IMR-90 (cell line): ENCODE measurements around the gene SCAND1. TPM values are rescaled to one million over a fixed set of nuclear protein-coding genes. Genes with fewer than 3 reads are reported as not detected.

Source experiments
- ATAC-seq: fragments of 200-7000 bp; cut with Tn5 transposase; 2 replicates; pipeline ENCODE4 v1.9.1; 2020; ENCODE audit warnings: low read depth, mild to moderate bottlenecking, moderate library complexity
- BruUV-seq: library from RNA; stranded (reverse); fragments of 400-500 nt; replicated peaks from 2 replicates; lab custom pipeline; 2021; lab: Mats Ljungman, UMichigan
- CTCF ChIA-PET: fragments of 300-600 bp; formaldehyde crosslinking; extraction: SDS; loops from one replicate; lab custom pipeline; 2021; ENCODE audit warnings: antibody characterized with exemption; lab: Yijun Ruan, JAX
- POLR2A ChIA-PET: fragments of 300-600 bp; sonication (Branson Sonifier 250); formaldehyde crosslinking; loops from one replicate; lab custom pipeline; 2022; ENCODE audit warnings: antibody characterized with exemption; ENCODE audit not compliant: unreplicated experiment; lab: Charles Lee
- DNase-seq: peaks from one replicate; pipeline ENCODE4 v3.0.0; 2013
- H2AFZ ChIP-seq: replicated peaks from 2 replicates; pipeline ENCODE3; 2013; ENCODE audit warnings: low read length, mild to moderate bottlenecking; ENCODE audit not compliant: poor library complexity
- H2AK5ac ChIP-seq: 2 replicates; pipeline ENCODE4 v1.6.1; 2013; ENCODE audit warnings: low read depth, low read length, inconsistent platforms
- H2AK9ac ChIP-seq: replicated peaks from 2 replicates; pipeline ENCODE3; 2013; ENCODE audit warnings: mild to moderate bottlenecking, low read depth, low read length, moderate library complexity; ENCODE audit not compliant: poor library complexity
- H2BK120ac ChIP-seq: 2 replicates; pipeline ENCODE4 v1.6.1; 2013; ENCODE audit warnings: low read depth, low read length, inconsistent platforms
- H2BK15ac ChIP-seq: 3 replicates; pipeline ENCODE4 v1.6.1; 2013; ENCODE audit warnings: low read depth, low read length, inconsistent platforms
- H2BK20ac ChIP-seq: 2 replicates; pipeline ENCODE4 v1.6.1; 2013; ENCODE audit warnings: low read depth, mild to moderate bottlenecking, inconsistent platforms, low read length, moderate library complexity
- H2BK5ac ChIP-seq: 2 replicates; pipeline ENCODE4 v1.6.1; 2013; ENCODE audit warnings: mild to moderate bottlenecking, low read depth, low read length, inconsistent platforms; ENCODE audit not compliant: poor library complexity, severe bottlenecking
- H3K14ac ChIP-seq: replicated peaks from 2 replicates; pipeline ENCODE4 v1.6.1; 2013; ENCODE audit warnings: low read depth, low read length, inconsistent platforms
- H3K18ac ChIP-seq: 2 replicates; pipeline ENCODE4 v1.6.1; 2013; ENCODE audit warnings: low read depth, low read length, control low read depth
- H3K23ac ChIP-seq: 2 replicates; pipeline ENCODE4 v1.6.1; 2013; ENCODE audit warnings: low read depth, low read length, inconsistent platforms
- H3K27ac ChIP-seq: 2 replicates; pipeline ENCODE4 v1.5.1; 2013; ENCODE audit warnings: mild to moderate bottlenecking, control low read depth, low read length; ENCODE audit not compliant: insufficient read depth
- H3K27me3 ChIP-seq: 2 replicates; pipeline ENCODE4 v1.6.1; 2013; ENCODE audit warnings: low read length; ENCODE audit not compliant: control insufficient read depth, insufficient read depth
- H3K36me3 ChIP-seq: 2 replicates; pipeline ENCODE4 v1.6.1; 2013; ENCODE audit warnings: low read length, mixed read lengths; ENCODE audit not compliant: control insufficient read depth, insufficient read depth
- H3K4ac ChIP-seq: 2 replicates; pipeline ENCODE4 v1.6.1; 2013; ENCODE audit warnings: low read depth, low read length, inconsistent platforms
- H3K4me1 ChIP-seq: 2 replicates; pipeline ENCODE4 v1.6.1; 2013; ENCODE audit warnings: low read length, mixed read lengths; ENCODE audit not compliant: control insufficient read depth, insufficient read depth
- H3K4me2 ChIP-seq: 2 replicates; pipeline ENCODE4 v1.6.1; 2013; ENCODE audit warnings: low read depth, mild to moderate bottlenecking, control low read depth, low read length, moderate library complexity
- H3K4me3 ChIP-seq: 2 replicates; pipeline ENCODE4 v1.5.1; 2013; ENCODE audit warnings: low read depth, mild to moderate bottlenecking, control low read depth, low read length, moderate library complexity; ENCODE audit not compliant: insufficient read depth
- H3K56ac ChIP-seq: 2 replicates; pipeline ENCODE4 v1.6.1; 2013; ENCODE audit warnings: low read length, inconsistent platforms; ENCODE audit not compliant: insufficient read depth; ENCODE audit errors: extremely low read depth
- H3K79me1 ChIP-seq, 2 experiments: 2 replicates each; pipeline ENCODE4 v1.6.1; 2013; ENCODE audit warnings: low read length in 2 of 2, inconsistent platforms in 1 of 2, low read depth in 1 of 2
- H3K9ac ChIP-seq: 2 replicates; pipeline ENCODE4 v1.6.1; 2013; ENCODE audit warnings: low read depth, low read length, control low read depth
- H3K9me1 ChIP-seq: 2 replicates; pipeline ENCODE4 v1.6.1; 2013; ENCODE audit warnings: low read length, inconsistent platforms; ENCODE audit not compliant: insufficient read depth
- H3K9me3 ChIP-seq: 2 replicates; pipeline ENCODE4 v1.6.1; 2013; ENCODE audit warnings: low read length; ENCODE audit not compliant: control insufficient read depth, insufficient read depth
- H4K20me1 ChIP-seq: 2 replicates; pipeline ENCODE4 v1.6.1; 2013; ENCODE audit warnings: low read length, inconsistent platforms; ENCODE audit not compliant: insufficient read depth
- H4K5ac ChIP-seq: 2 replicates; pipeline ENCODE4 v1.6.1; 2013; ENCODE audit warnings: mild to moderate bottlenecking, low read depth, low read length, control low read depth
- H4K8ac ChIP-seq, 2 experiments: 2 replicates each; pipeline ENCODE4 v1.6.1; 2013; ENCODE audit warnings: low read depth in 2 of 2, low read length in 2 of 2, control low read depth in 1 of 2, inconsistent platforms in 1 of 2
- H4K91ac ChIP-seq: 2 replicates; pipeline ENCODE4 v1.6.1; 2013; ENCODE audit warnings: low read depth, low read length, inconsistent platforms; ENCODE audit not compliant: insufficient read depth
- BHLHE40 ChIP-seq: fragments of 150-350 bp; IDR thresholded peaks from 2 replicates; pipeline ENCODE4 v1.6.1; 2016; ENCODE audit warnings: mild to moderate bottlenecking, low read depth, low read length
- CEBPB ChIP-seq: IDR thresholded peaks from 2 replicates; pipeline ENCODE4 v1.6.1; 2012; ENCODE audit warnings: low read depth, low read length, improper control_type of control experiment
- CHD1 ChIP-seq: IDR thresholded peaks from 2 replicates; pipeline ENCODE4 v1.6.1; 2012; ENCODE audit warnings: low read depth, low read length, improper control_type of control experiment
- FOS ChIP-seq: fragments of 150-350 bp; IDR thresholded peaks from 2 replicates; pipeline ENCODE4 v1.6.1; 2016; ENCODE audit warnings: low read depth, low read length
- MAFK ChIP-seq: IDR thresholded peaks from 2 replicates; pipeline ENCODE4 v1.6.1; 2012; ENCODE audit warnings: low read depth, low read length, improper control_type of control experiment
- MAZ ChIP-seq: IDR thresholded peaks from 2 replicates; pipeline ENCODE4 v1.6.1; 2012; ENCODE audit warnings: low read depth, mild to moderate bottlenecking, low read length, improper control_type of control experiment, moderate library complexity, borderline replicate concordance
- MXI1 ChIP-seq: IDR thresholded peaks from 2 replicates; pipeline ENCODE4 v1.6.1; 2012; ENCODE audit warnings: low read depth, mild to moderate bottlenecking, low read length, moderate library complexity, borderline replicate concordance
- NFE2L2 ChIP-seq: fragments of 150-350 bp; IDR thresholded peaks from 2 replicates; pipeline ENCODE4 v1.6.1; 2016; ENCODE audit warnings: low read depth, mild to moderate bottlenecking, low read length
- POLR2A ChIP-seq: IDR thresholded peaks from 2 replicates; pipeline ENCODE4 v1.6.1; 2012; ENCODE audit warnings: mild to moderate bottlenecking, low read depth, low read length
- RAD21 ChIP-seq: IDR thresholded peaks from 2 replicates; pipeline ENCODE4 v1.6.1; 2012; ENCODE audit warnings: low read length, improper control_type of control experiment
- RCOR1 ChIP-seq: IDR thresholded peaks from 2 replicates; pipeline ENCODE4 v1.6.1; 2012; ENCODE audit warnings: mild to moderate bottlenecking, low read length, improper control_type of control experiment; ENCODE audit not compliant: insufficient replicate concordance
- RFX5 ChIP-seq: IDR thresholded peaks from 2 replicates; pipeline ENCODE4 v1.8.0; 2012; ENCODE audit warnings: low read depth, mild to moderate bottlenecking, low read length, moderate library complexity
- SMC3 ChIP-seq: fragments of 150-350 bp; IDR thresholded peaks from 2 replicates; pipeline ENCODE4 v1.6.1; 2016; ENCODE audit warnings: low read depth, mild to moderate bottlenecking, antibody characterized with exemption, low read length, moderate library complexity
- USF2 ChIP-seq: fragments of 150-350 bp; IDR thresholded peaks from 2 replicates; pipeline ENCODE4 v1.6.1; 2017; ENCODE audit warnings: mild to moderate bottlenecking, antibody characterized with exemption, low read length, low read depth
- WGBS, 2 experiments: methylation state at CpG; one replicate each; pipeline versions ENCODE4 v1.1.5 to v1.1.7; 2013; ENCODE audit warnings: missing lambda C conversion rate in 2 of 2; ENCODE audit not compliant: insufficient read length in 1 of 2; ENCODE audit errors: extremely low coverage in 2 of 2; 5-methylcytosine and 5-hydroxymethylcytosine counted together
- dilution Hi-C: fragments of 300-500 bp; cut with HindIII; formaldehyde crosslinking; loops from one replicate; pipeline ENCODE4 v1.14.3; 2018; ENCODE audit warnings: low sequenced_read_pairs; ENCODE audit not compliant: unreplicated experiment
- in situ Hi-C: fragments of 300-500 bp; cut with MboI; formaldehyde crosslinking; loops from 3 replicates; pipeline ENCODE4 v1.14.3; 2019; ENCODE audit warnings: low sequenced_read_pairs, inconsistent platforms, mixed read lengths
- intact Hi-C: fragments of 100-400 bp; cut with micrococcal nuclease; formaldehyde crosslinking; loops from 2 replicates; pipeline ENCODE4 v1.10.0; 2022
- polyA plus RNA-seq, 3 experiments: library from polyadenylated mRNA; depleted of rRNA; stranded (reverse); fragments of >200 nt; gene quantifications; 2 replicates each; pipeline ENCODE4 v1.2.3, GENCODE V29; 2012; ENCODE audit warnings: low replicate concordance in 1 of 3
- total RNA-seq: library from RNA; depleted of rRNA; stranded (reverse); fragments of >200 nt; gene quantifications from 2 replicates; pipeline ENCODE4 v1.2.3, GENCODE V29; 2012
- TF ChIP-seq, protein P1 (sequence below): fragments of 150-350 bp; IDR thresholded peaks from 2 replicates; pipeline ENCODE4 v1.6.1; 2016; ENCODE audit warnings: low read depth, mild to moderate bottlenecking, low read length, moderate library complexity, borderline replicate concordance
- TF ChIP-seq, protein P2 (sequence below): conservative IDR thresholded peaks from 2 replicates; pipeline ENCODE4 v1.5.1; 2012; ENCODE audit warnings: mild to moderate bottlenecking, low read depth, low read length, improper control_type of control experiment

SCAND1 gene
- total and polyA plus RNA-seq, 2 of the 4 experiments (the other 2 are of a cell fraction): 7.5 to 26.8 TPM

DNA sequence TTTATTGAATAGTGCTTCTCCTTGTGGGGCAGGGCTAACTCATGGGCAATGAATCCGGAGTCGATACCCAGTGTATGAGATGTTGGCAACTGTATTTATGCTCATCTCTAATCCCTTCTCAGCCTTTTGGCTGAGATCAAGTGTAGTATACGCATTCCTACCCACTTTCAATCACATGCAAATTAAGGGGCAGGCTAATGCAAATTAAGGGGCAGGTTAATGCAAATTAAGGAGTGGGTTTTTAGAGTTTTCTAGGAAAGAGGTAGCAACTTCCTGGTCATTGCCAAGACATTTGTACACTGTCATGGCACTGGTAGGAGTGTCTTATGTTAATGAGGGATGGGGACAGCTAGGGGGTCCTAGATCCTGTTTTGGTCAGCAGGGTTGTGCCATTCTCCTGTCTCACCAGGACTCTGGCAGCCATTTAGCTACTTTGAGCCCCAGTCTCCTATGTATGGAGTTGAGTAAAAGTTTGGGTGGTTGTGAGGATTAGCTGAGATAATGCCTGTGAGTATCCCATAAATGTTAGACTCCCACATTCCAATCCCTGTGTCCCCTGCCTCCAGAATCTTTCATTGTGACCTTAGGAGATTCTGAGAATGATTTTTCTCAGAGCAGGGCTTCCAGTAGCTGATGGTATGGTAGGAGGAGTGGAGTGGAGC, 13.8 kb upstream of the SCAND1 start, which contains the start of gene CNBD2:
CNBD2 (plus strand) TSS at position 612 of the 662 bp plus-strand sequence. CDS start 173 bp downstream, outside the sequence.
- Histone ChIP-seq H3K79me1 (no peaks in the 10 kb centered on the region), H3K27me3 (peaks cover 10% of the 10 kb centered on the region), H4K5ac (no peak within 1 kb of the TSS), H3K9me1 (no peaks in the 10 kb centered on the region; the same call in 1 of the 2 replicates), H2BK5ac (no peak within 1 kb of the TSS), H3K9me3 (peaks cover 5% of the 10 kb centered on the region; the same call in 1 of the 2 replicates), H3K56ac (no peak within 1 kb of the TSS), H3K14ac (no peak within 1 kb of the TSS), H3K18ac (no peak within 1 kb of the TSS), H3K9ac (no peak within 1 kb of the TSS), H3K27ac (no peak within 1 kb of the TSS), H2AK9ac (no peak within 1 kb of the TSS), H3K23ac (no peak within 1 kb of the TSS), H4K91ac (no peak within 1 kb of the TSS), H2BK20ac (no peak within 1 kb of the TSS), H3K4ac (no peak within 1 kb of the TSS), H2BK120ac (no peak within 1 kb of the TSS), H2AK5ac (no peak within 1 kb of the TSS), H4K8ac (no peak within 1 kb of the TSS), H4K20me1 (no peaks in the 10 kb centered on the region), H3K4me3 (no peak within 1 kb of the TSS), H3K36me3 (no peaks in the 10 kb centered on the region), H2AFZ (no peak within 1 kb of the TSS), H2BK15ac (no peak within 1 kb of the TSS), H3K4me1 (no peaks in the 10 kb centered on the region), H3K4me2 (no peak within 1 kb of the TSS)
- DNase-seq (no peak), ATAC-seq (no peak)
- intact Hi-C loops: no loop called here
- no CpG with 5 or more reads among the region's 3 CpGs for WGBS, 2 experiments
- dilution Hi-C loops: no loop called here
- ChIA-PET POLR2A (no interaction called here), CTCF (interaction anchor here (1.0 to 2.1 kb wide), 2 partner anchors 13 to 171 kb away, joined by 3 to 11 read pairs; partner anchors contain the start of gene SCAND1)
- in situ Hi-C loops: no loop called here
- TF ChIP-seq MXI1 (no peak), RAD21 (no peak), RFX5 (no peak), MAFK (no peak), USF2 (no peak), BHLHE40 (no peak), CHD1 (no peak), NFE2L2 (no peak), POLR2A (no peak), SMC3 (no peak), MAZ (no peak), FOS (no peak), RCOR1 (no peak), CEBPB (no peak)
- TF ChIP-seq, protein P1, sequence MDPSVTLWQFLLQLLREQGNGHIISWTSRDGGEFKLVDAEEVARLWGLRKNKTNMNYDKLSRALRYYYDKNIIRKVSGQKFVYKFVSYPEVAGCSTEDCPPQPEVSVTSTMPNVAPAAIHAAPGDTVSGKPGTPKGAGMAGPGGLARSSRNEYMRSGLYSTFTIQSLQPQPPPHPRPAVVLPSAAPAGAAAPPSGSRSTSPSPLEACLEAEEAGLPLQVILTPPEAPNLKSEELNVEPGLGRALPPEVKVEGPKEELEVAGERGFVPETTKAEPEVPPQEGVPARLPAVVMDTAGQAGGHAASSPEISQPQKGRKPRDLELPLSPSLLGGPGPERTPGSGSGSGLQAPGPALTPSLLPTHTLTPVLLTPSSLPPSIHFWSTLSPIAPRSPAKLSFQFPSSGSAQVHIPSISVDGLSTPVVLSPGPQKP: no peak
- TF ChIP-seq, protein P2, sequence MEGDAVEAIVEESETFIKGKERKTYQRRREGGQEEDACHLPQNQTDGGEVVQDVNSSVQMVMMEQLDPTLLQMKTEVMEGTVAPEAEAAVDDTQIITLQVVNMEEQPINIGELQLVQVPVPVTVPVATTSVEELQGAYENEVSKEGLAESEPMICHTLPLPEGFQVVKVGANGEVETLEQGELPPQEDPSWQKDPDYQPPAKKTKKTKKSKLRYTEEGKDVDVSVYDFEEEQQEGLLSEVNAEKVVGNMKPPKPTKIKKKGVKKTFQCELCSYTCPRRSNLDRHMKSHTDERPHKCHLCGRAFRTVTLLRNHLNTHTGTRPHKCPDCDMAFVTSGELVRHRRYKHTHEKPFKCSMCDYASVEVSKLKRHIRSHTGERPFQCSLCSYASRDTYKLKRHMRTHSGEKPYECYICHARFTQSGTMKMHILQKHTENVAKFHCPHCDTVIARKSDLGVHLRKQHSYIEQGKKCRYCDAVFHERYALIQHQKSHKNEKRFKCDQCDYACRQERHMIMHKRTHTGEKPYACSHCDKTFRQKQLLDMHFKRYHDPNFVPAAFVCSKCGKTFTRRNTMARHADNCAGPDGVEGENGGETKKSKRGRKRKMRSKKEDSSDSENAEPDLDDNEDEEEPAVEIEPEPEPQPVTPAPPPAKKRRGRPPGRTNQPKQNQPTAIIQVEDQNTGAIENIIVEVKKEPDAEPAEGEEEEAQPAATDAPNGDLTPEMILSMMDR: no peak
- no TSS peak for BruUV-seq
